ENCODE results near the gene PCCA.

PCCA gene

GRCh38 chr13:100196375-100196774, 107.5 kb downstream of the PCCA start:
- Mint-ChIP-seq H3K4me3 (no peak overlapping the region), H3K4me1 (peaks cover 9% of the 10 kb centered on the region), H3K27me3 (ENCODE audit: low read depth, poor library complexity) (no peaks in the 10 kb centered on the region), H3K27ac (no peak overlapping the region), H3K36me3 (ENCODE audit: low read depth) (peaks cover 13% of the 10 kb centered on the region), H3K9me3 (peaks cover 4% of the 10 kb centered on the region)
- no peak for DNase-seq
- TF ChIP-seq CTCF (IDR thresholded peaks at IDR 0.05), result no peak

DNA sequence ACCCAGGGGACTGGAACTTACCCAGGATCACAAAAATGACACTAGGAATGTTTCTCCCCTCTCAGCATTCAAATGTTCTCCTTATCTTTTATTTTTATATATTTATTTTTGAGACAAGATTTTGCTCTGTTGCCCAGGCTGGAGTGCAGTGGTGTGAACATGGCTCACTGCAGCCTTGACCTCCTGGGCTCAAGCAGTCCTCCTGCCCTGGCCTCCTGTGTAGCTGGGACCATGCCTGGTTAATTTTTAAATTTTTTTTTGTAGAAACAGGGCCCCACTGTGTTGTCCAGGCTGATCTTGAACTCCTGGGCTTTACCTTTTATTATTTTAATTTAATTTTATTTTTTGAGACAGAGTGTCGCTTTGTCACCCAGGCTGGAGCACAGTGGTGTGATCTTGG, 108.2 kb downstream of the PCCA start:
- no peak for DNase-seq
- H3K4me3 Mint-ChIP-seq, result no peak overlapping the region
- H3K27ac Mint-ChIP-seq, result peak overlapping the region; percentile 89
- H3K36me3 Mint-ChIP-seq (ENCODE audit: low read depth), result peaks cover 18% of the 10 kb centered on the region
- H3K4me1 Mint-ChIP-seq, result peaks cover 9% of the 10 kb centered on the region
- TF ChIP-seq CTCF (IDR thresholded peaks at IDR 0.05), result no peak
- no peaks in the 10 kb centered on the region for H3K27me3 Mint-ChIP-seq (ENCODE audit: low read depth, poor library complexity)
- H3K9me3 Mint-ChIP-seq, result peaks cover 8% of the 10 kb centered on the region

- Mint-ChIP-seq H3K27ac (no peak overlapping the region), H3K27me3 (ENCODE audit: low read depth, poor library complexity) (no peaks in the 10 kb centered on the region), H3K36me3 (ENCODE audit: low read depth) (peaks cover 25% of the 10 kb centered on the region), H3K9me3 (peaks cover 15% of the 10 kb centered on the region), H3K4me1 (peaks cover 4% of the 10 kb centered on the region), H3K4me3 (no peak overlapping the region)
- DNase-seq, result no peak
- no peak for TF ChIP-seq CTCF (IDR thresholded peaks at IDR 0.05)
These were observed 108.9 kb downstream of the PCCA start for GRCh38 chr13:100197591-100198365.

DNA sequence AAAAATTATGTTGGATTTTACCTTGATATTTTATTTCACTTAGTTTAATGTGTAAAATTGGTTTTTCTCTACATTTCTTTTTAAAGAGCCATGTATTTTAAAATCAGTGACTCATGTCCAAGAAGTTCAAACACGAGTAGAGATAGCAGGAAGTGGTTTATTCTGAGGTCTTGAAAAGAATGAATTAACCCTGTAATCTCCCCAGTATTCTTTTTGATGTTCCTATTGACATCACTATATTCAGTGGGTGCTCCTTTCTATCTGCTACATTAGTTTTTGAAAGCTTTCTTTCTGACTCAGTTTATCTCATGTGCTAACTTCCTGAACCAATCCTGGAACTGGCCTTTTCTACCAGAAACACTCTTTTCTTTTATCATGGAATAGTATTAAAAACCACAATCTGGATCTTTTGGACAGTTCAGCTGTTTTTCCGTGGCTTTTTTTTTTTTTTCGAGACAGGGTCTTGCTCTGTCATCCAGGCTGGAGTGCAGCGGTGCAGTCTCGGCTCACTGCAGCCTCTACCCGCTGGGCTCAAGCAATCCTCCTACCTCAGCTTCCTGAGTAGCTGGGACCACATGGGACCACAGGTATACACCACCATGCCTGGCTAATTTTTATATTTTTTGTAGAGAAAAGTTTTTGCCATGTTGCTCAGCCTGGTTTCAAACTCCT, 114.9 kb downstream of the PCCA start:
- H3K4me1 Mint-ChIP-seq, result peaks cover 5% of the 10 kb centered on the region
- no peak overlapping the region for H3K27ac Mint-ChIP-seq
- peaks cover 20% of the 10 kb centered on the region for H3K9me3 Mint-ChIP-seq

GRCh38 chr13:100208002-100208401, 119.1 kb downstream of the PCCA start:
- H3K27ac Mint-ChIP-seq, result no peak overlapping the region
- H3K4me3 Mint-ChIP-seq, result no peak overlapping the region
- no peak for TF ChIP-seq CTCF (IDR thresholded peaks at IDR 0.05)
- peaks cover 5% of the 10 kb centered on the region for H3K4me1 Mint-ChIP-seq
- no peaks in the 10 kb centered on the region for H3K27me3 Mint-ChIP-seq (ENCODE audit: low read depth, poor library complexity)
- H3K36me3 Mint-ChIP-seq (ENCODE audit: low read depth), result peaks cover 53% of the 10 kb centered on the region
- peaks cover 12% of the 10 kb centered on the region for H3K9me3 Mint-ChIP-seq
- no peak for DNase-seq

More for the DNA sequence above, 114.9 kb downstream of the PCCA start:
- no peak for DNase-seq
- Mint-ChIP-seq H3K27me3 (ENCODE audit: low read depth, poor library complexity) (no peaks in the 10 kb centered on the region), H3K36me3 (ENCODE audit: low read depth) (peaks cover 40% of the 10 kb centered on the region), H3K4me3 (no peak overlapping the region)
- no peak for TF ChIP-seq CTCF (IDR thresholded peaks at IDR 0.05)
